ENCODE measurements around the gene L3MBTL4. TPM values are rescaled to one million over a fixed set of nuclear protein-coding genes. Genes with fewer than 3 reads are reported as not detected.

L3MBTL4 gene
- total RNA-seq, 4 donors from 2014 or later = 11.3 to 16.3 (median 11.8) TPM

- 84 to 95% methylated on average over 3 of the region's 3 CpGs for WGBS, 2 donors
- TF ChIP-seq CTCF (IDR thresholded peaks at IDR 0.05) (no peak), POLR2A (IDR thresholded peaks at IDR 0.05) (no peak)
- H3K4me3 ChIP-seq (ENCODE audit: low read depth, poor library complexity, severe bottlenecking) = no peak overlapping the region
- intact Hi-C loops (cut with DNase I; ENCODE audit: low total_unique reads) = no loop called here
- no peak for DNase-seq (ENCODE audit: low spot score in 2 of 2)
Measured at GRCh38 chr18:6220129-6220528, 194.6 kb downstream of the L3MBTL4 start.

- DNase-seq (ENCODE audit: low spot score in 2 of 2) = no peak
- WGBS, 2 donors = 70 to 71% methylated on average over 12 of the region's 12 CpGs
- intact Hi-C loops (cut with DNase I; ENCODE audit: low total_unique reads) = no loop called here
- no peak for TF ChIP-seq CTCF (IDR thresholded peaks at IDR 0.05)
- TF ChIP-seq POLR2A (IDR thresholded peaks at IDR 0.05) = no peak
- no peak overlapping the region for H3K4me3 ChIP-seq (ENCODE audit: low read depth, poor library complexity, severe bottlenecking)
Measured at GRCh38 chr18:6219116-6219717, 195.5 kb downstream of the L3MBTL4 start.

- intact Hi-C loops (cut with DNase I; ENCODE audit: low total_unique reads) = no loop called here
- no peak overlapping the region for H3K4me3 ChIP-seq (ENCODE audit: low read depth, poor library complexity, severe bottlenecking)
- 65% methylated on average over 2 of the region's 2 CpGs for WGBS, 2 donors
- DNase-seq (ENCODE audit: low spot score in 2 of 2) = no peak
- TF ChIP-seq CTCF (IDR thresholded peaks at IDR 0.05) (no peak), POLR2A (IDR thresholded peaks at IDR 0.05) (no peak)
Measured at GRCh38 chr18:6215888-6216287, 198.8 kb downstream of the L3MBTL4 start.

- no peak overlapping the region for H3K4me3 ChIP-seq (ENCODE audit: low read depth, poor library complexity, severe bottlenecking)
- TF ChIP-seq CTCF (IDR thresholded peaks at IDR 0.05) = no peak
- no peak for TF ChIP-seq POLR2A (IDR thresholded peaks at IDR 0.05)
- intact Hi-C loops (cut with DNase I; ENCODE audit: low total_unique reads) = no loop called here
- whole genome bisulfite sequencing, 2 donors = 82 to 89% methylated on average over 1 of the region's 1 CpG
- DNase-seq (ENCODE audit: low spot score in 2 of 2) = no peak
Measured at GRCh38 chr18:6211174-6211504, 203.6 kb downstream of the L3MBTL4 start.

GRCh38 chr18:6210349-6211173 lies 204.2 kb downstream of the L3MBTL4 start:
- no peak overlapping the region for H3K4me3 ChIP-seq (ENCODE audit: low read depth, poor library complexity, severe bottlenecking)
- intact Hi-C loops (cut with DNase I; ENCODE audit: low total_unique reads) = no loop called here
- WGBS, 2 donors = 69 to 73% methylated on average over 3 of the region's 3 CpGs
- no peak for DNase-seq (ENCODE audit: low spot score in 2 of 2)
- TF ChIP-seq CTCF (IDR thresholded peaks at IDR 0.05) (no peak), POLR2A (IDR thresholded peaks at IDR 0.05) (no peak)
